Spleen (tissue), 11 donors: ENCODE data around the gene MCUR1. TPM values are rescaled to one million over a fixed set of nuclear protein-coding genes. Genes with fewer than 3 reads are reported as not detected.

Experiments
- DNase-seq: peaks from one replicate; pipeline ENCODE4 v3.0.0-alpha.2; 2020
- H3K27ac ChIP-seq, 8 donors: fragments of 200-600 bp; sonication (generic) in 7 of 8; 1 replicate in 4 of 8; 2 replicates in 4 of 8; pipeline versions ENCODE4 v1.5.0 to v1.8.0; 2016 to 2021; ENCODE audit warnings: inconsistent platforms in 4 of 8, mild to moderate bottlenecking in 4 of 8, moderate library complexity in 1 of 8
- H3K27me3 ChIP-seq, 7 donors: fragments of 200-600 bp; sonication (generic) in 6 of 7; replicated peaks in 1 of 7; 1 replicate in 4 of 7; 2 replicates in 3 of 7; pipeline versions ENCODE4 v1.5.0 to v1.8.0; 2016 to 2021; ENCODE audit warnings: inconsistent platforms in 3 of 7, mild to moderate bottlenecking in 1 of 7
- H3K36me3 ChIP-seq, 6 donors: fragments of 200-600 bp; sonication (generic) in 5 of 6; 1 replicate in 4 of 6; 2 replicates in 2 of 6; pipeline versions ENCODE4 v1.5.0 to v1.8.0; 2016 to 2021; ENCODE audit warnings: inconsistent platforms in 2 of 6
- H3K4me1 ChIP-seq, 6 donors: fragments of 200-600 bp; sonication (generic) in 5 of 6; 1 replicate in 3 of 6; 2 replicates in 3 of 6; pipeline versions ENCODE4 v1.5.0 to v1.8.0; 2016 to 2021; ENCODE audit warnings: inconsistent platforms in 3 of 6
- H3K4me3 ChIP-seq, 8 donors: fragments of 200-600 bp; sonication (generic) in 7 of 8; 1 replicate in 4 of 8; 2 replicates in 4 of 8; pipeline versions ENCODE4 v1.5.0 to v1.8.0; 2016 to 2021; ENCODE audit warnings: inconsistent platforms in 4 of 8, mild to moderate bottlenecking in 4 of 8, moderate library complexity in 2 of 8
- H3K9me3 ChIP-seq, 8 donors: fragments of 200-600 bp; sonication (generic) in 7 of 8; 1 replicate in 4 of 8; 2 replicates in 4 of 8; pipeline versions ENCODE4 v1.5.0 to v1.8.0; 2016 to 2021; ENCODE audit warnings: inconsistent platforms in 4 of 8
- CTCF ChIP-seq, 11 experiments: fragments of 200-600 bp in 7 of 11; fragments of 450-650 bp in 4 of 11; sonication (generic) in 4 of 11; IDR thresholded peaks in 8 of 11; conservative IDR thresholded peaks in 3 of 11; 1 replicate in 7 of 11; 2 replicates in 4 of 11; pipeline versions ENCODE4 v1.4.0 to v1.8.0; 2016 to 2021; ENCODE audit warnings: antibody characterized with exemption in 11 of 11, inconsistent platforms in 4 of 11, mild to moderate bottlenecking in 1 of 11
- POLR2A ChIP-seq, 3 donors: fragments of 450-650 bp; IDR thresholded peaks; one replicate each; pipeline ENCODE4 v1.5.1; 2017; ENCODE audit warnings: antibody characterized with exemption in 3 of 3, mild to moderate bottlenecking in 1 of 3
- POLR2AphosphoS5 ChIP-seq, 3 donors: sonication (generic); formaldehyde crosslinking; IDR thresholded peaks; one replicate each; pipeline ENCODE4 v1.5.1; 2017; ENCODE audit warnings: antibody characterized with exemption in 3 of 3
- WGBS, 5 donors: extraction: QIAGEN DNeasy Blood & Tissue Kit in 3 of 5; methylation state at CpG; one replicate each; pipeline versions ENCODE4 v1.1.5 to v1.1.7; 2013 to 2018; 5-methylcytosine and 5-hydroxymethylcytosine counted together
- intact Hi-C: fragments of 100-400 bp; cut with DNase I; formaldehyde crosslinking; loops from one replicate; pipeline ENCODE4 v1.15.0; 2023; ENCODE audit warnings: low total_unique reads
- polyA plus RNA-seq, 3 donors: library from polyadenylated mRNA; stranded (reverse); fragments of 200-250 nt; gene quantifications; one replicate each; pipeline ENCODE4 v1.2.1, GENCODE V29; 2013
- total RNA-seq, 7 donors: library from RNA; depleted of rRNA in 3 of 7; stranded (reverse); fragments of >200 nt in 3 of 7; fragmentation: NEBNext Ultra II Directional in 4 of 7; extraction: Animal tissue kit (Norgen Biotek cat#: 25700) in 4 of 7; gene quantifications; one replicate each; pipeline versions ENCODE4 v1.1.0 to v1.2.1, GENCODE V29; 2016 to 2021
- donor health status: healthy with polysubstance abuse.
- donor health status: DM: no; HTN: no; CAD: no; lungs with moderate emphysema.
- donor health status: DM: no; HTN: no; CAD: no.
- donor health status: Bipolar disorder and iron deficiency.
- donor health status: healthy.
- donor health status: DM: no; HTN: no; CAD: no.
- donor health status: DM: yes; HTN: yes; CAD: no.

Gene MCUR1
- total and polyA plus RNA-seq, 10 donors: 9.2 to 22.4 (median 12.1) TPM

GRCh38 chr6:13810688-13811446 is 3.5 kb downstream of the MCUR1 start:
- WGBS, 5 donors: 49 to 72% (median 63%) methylated on average over 3 of the region's 3 CpGs
- no peak for DNase-seq
- peak overlapping the region in 6 of 8 donors; percentile 9 to 96 (median 44) for H3K27ac ChIP-seq
- H3K27me3 ChIP-seq: no peaks in the 10 kb centered on the region
- intact Hi-C loops: no loop called here
- H3K36me3 ChIP-seq: peaks cover 0 to 16% (median 8%) of the 10 kb centered on the region in 6 donors
- TF ChIP-seq CTCF (IDR thresholded peaks at IDR 0.05 in 8 of 11, conservative IDR thresholded peaks at IDR 0.05 in 3 of 11) (no peak), POLR2A (IDR thresholded peaks at IDR 0.05) (no peak)
- H3K4me3 ChIP-seq: no peak overlapping the region
- peaks cover 25 to 48% (median 39%) of the 10 kb centered on the region in 6 donors for H3K4me1 ChIP-seq
- H3K9me3 ChIP-seq: no peaks in the 10 kb centered on the region

GRCh38 chr6:13808801-13809200 is 5.6 kb downstream of the MCUR1 start:
- Histone ChIP-seq H3K9me3 (no peaks in the 10 kb centered on the region), H3K36me3 (peaks cover 0 to 34% (median 10%) of the 10 kb centered on the region in 6 donors), H3K4me1 (peaks cover 25 to 39% (median 31%) of the 10 kb centered on the region in 6 donors), H3K27me3 (no peaks in the 10 kb centered on the region), H3K27ac (no peak overlapping the region), H3K4me3 (no peak overlapping the region)
- 79 to 90% (median 85%) methylated on average over 4 of the region's 4 CpGs for WGBS, 5 donors
- TF ChIP-seq POLR2A (IDR thresholded peaks at IDR 0.05) (no peak), POLR2AphosphoS5 (IDR thresholded peaks at IDR 0.05) (no peak), CTCF (IDR thresholded peaks at IDR 0.05 in 8 of 11, conservative IDR thresholded peaks at IDR 0.05 in 3 of 11) (no peak)
- intact Hi-C loops: no loop called here
- DNase-seq: no peak

GRCh38 chr6:13807696-13808095 is 6.7 kb downstream of the MCUR1 start:
- WGBS, 5 donors: 86 to 97% (median 95%) methylated on average over 4 of the region's 4 CpGs

More at GRCh38 chr6:13807696-13808095, 6.7 kb downstream of the MCUR1 start:
- no peak for DNase-seq
- Histone ChIP-seq H3K9me3 (no peaks in the 10 kb centered on the region), H3K4me3 (no peak overlapping the region), H3K27me3 (no peaks in the 10 kb centered on the region), H3K27ac (no peak overlapping the region), H3K36me3 (peaks cover 0 to 45% (median 13%) of the 10 kb centered on the region in 6 donors), H3K4me1 (peaks cover 18 to 29% (median 23%) of the 10 kb centered on the region in 6 donors)
- no peak for TF ChIP-seq POLR2AphosphoS5 (IDR thresholded peaks at IDR 0.05)
- TF ChIP-seq CTCF (IDR thresholded peaks at IDR 0.05 in 8 of 11, conservative IDR thresholded peaks at IDR 0.05 in 3 of 11): no peak
- TF ChIP-seq POLR2A (IDR thresholded peaks at IDR 0.05): no peak
- intact Hi-C loops: no loop called here
